GM23338 (cell line): ENCODE results near the gene PHC2. TPM values are rescaled to one million over a fixed set of nuclear protein-coding genes. Genes with fewer than 3 reads are reported as not detected.

Experiments
- ATAC-seq: fragments of 200-7000 bp; cut with Tn5 transposase; 3 replicates; pipeline ENCODE4 v1.9.1; 2020
- DNase-seq: peaks from one replicate; pipeline ENCODE4 v3.0.0-alpha.2; 2015; ENCODE audit warnings: low spot score
- H2AFZ ChIP-seq: fragments of 200-600 bp; sonication (generic); 2 replicates; pipeline ENCODE4 v1.8.0; 2016; ENCODE audit warnings: antibody characterized with exemption, mild to moderate bottlenecking, moderate library complexity
- H3F3A ChIP-seq: fragments of 200-600 bp; sonication (generic); replicated peaks from 2 replicates; pipeline ENCODE4 v1.8.0; 2017; ENCODE audit warnings: antibody characterized with exemption, mixed run types, low read depth
- H3K27ac ChIP-seq: fragments of 200-600 bp; sonication (generic); 2 replicates; pipeline ENCODE4 v1.6.1; 2016; ENCODE audit warnings: low read depth
- H3K27me3 ChIP-seq: fragments of 200-600 bp; sonication (generic); 2 replicates; pipeline ENCODE4 v1.8.0; 2016; ENCODE audit warnings: mild to moderate bottlenecking, mixed run types, moderate library complexity; ENCODE audit not compliant: insufficient read depth
- H3K36me3 ChIP-seq: fragments of 200-600 bp; sonication (generic); 2 replicates; pipeline ENCODE4 v1.8.0; 2016; ENCODE audit warnings: mild to moderate bottlenecking; ENCODE audit not compliant: insufficient read depth
- H3K4me1 ChIP-seq: fragments of 200-600 bp; sonication (generic); 2 replicates; pipeline ENCODE4 v1.8.0; 2016; ENCODE audit warnings: mild to moderate bottlenecking, moderate library complexity; ENCODE audit not compliant: insufficient read depth
- H3K4me2 ChIP-seq: fragments of 200-600 bp; sonication (generic); 2 replicates; pipeline ENCODE4 v1.7.1; 2017; ENCODE audit warnings: mixed run types
- H3K4me3 ChIP-seq: fragments of 200-600 bp; sonication (generic); 2 replicates; pipeline ENCODE4 v1.6.1; 2016; ENCODE audit warnings: mixed run types
- H3K79me2 ChIP-seq: fragments of 200-600 bp; sonication (generic); replicated peaks from 2 replicates; pipeline ENCODE4 v1.8.0; 2017; ENCODE audit warnings: mild to moderate bottlenecking; ENCODE audit not compliant: insufficient read depth
- H3K9me2 ChIP-seq: fragments of 200-600 bp; sonication (generic); 2 replicates; pipeline ENCODE4 v1.8.0; 2017; ENCODE audit not compliant: insufficient read depth
- H4K20me1 ChIP-seq: fragments of 200-600 bp; sonication (generic); replicated peaks from 2 replicates; pipeline ENCODE4 v1.8.0; 2017; ENCODE audit warnings: mild to moderate bottlenecking; ENCODE audit not compliant: insufficient read depth
- H3K27ac Mint-ChIP-seq: 2 replicates; pipeline ENCODE4 v1.8.0; 2020; ENCODE audit warnings: inconsistent platforms, mild to moderate bottlenecking, moderate library complexity, mixed read lengths
- H3K27me3 Mint-ChIP-seq: 3 replicates; pipeline ENCODE4 v1.8.0; 2022; ENCODE audit warnings: low read depth, mild to moderate bottlenecking, moderate library complexity, mixed read lengths, inconsistent platforms; ENCODE audit not compliant: insufficient read depth, poor library complexity
- H3K36me3 Mint-ChIP-seq: 3 replicates; pipeline ENCODE4 v1.8.0; 2021; ENCODE audit warnings: low read depth, mild to moderate bottlenecking, inconsistent platforms, moderate library complexity, mixed read lengths
- H3K4me1 Mint-ChIP-seq: 3 replicates; pipeline ENCODE4 v1.8.0; 2020; ENCODE audit warnings: mild to moderate bottlenecking, inconsistent platforms, mixed read lengths
- H3K4me3 Mint-ChIP-seq: 3 replicates; pipeline ENCODE4 v1.8.0; 2021; ENCODE audit warnings: moderate library complexity, mild to moderate bottlenecking, inconsistent platforms, mixed read lengths
- H3K9me3 Mint-ChIP-seq: 3 replicates; pipeline ENCODE4 v1.8.0; 2020; ENCODE audit warnings: moderate library complexity, mild to moderate bottlenecking, inconsistent platforms, mixed read lengths
- CREB1 ChIP-seq: fragments of 250-450 bp; sonication (Bioruptor Pico); IDR thresholded peaks from 2 replicates; pipeline ENCODE4 v1.5.0; 2020; ENCODE audit warnings: low read depth, mild to moderate bottlenecking, moderate library complexity
- EZH2 ChIP-seq: fragments of 200-600 bp; sonication (generic); IDR thresholded peaks from one replicate; pipeline ENCODE4 v1.8.0; 2017; ENCODE audit warnings: antibody characterized with exemption, mild to moderate bottlenecking, low read depth; ENCODE audit not compliant: unreplicated experiment
- EZH2phosphoT487 ChIP-seq: fragments of 200-600 bp; sonication (generic); IDR thresholded peaks from one replicate; pipeline ENCODE4 v1.8.1; 2018; ENCODE audit warnings: antibody characterized with exemption; ENCODE audit not compliant: unreplicated experiment
- JUNB ChIP-seq: IDR thresholded peaks from one replicate; pipeline ENCODE4 v1.6.1; 2016; ENCODE audit warnings: antibody characterized with exemption; ENCODE audit not compliant: unreplicated experiment
- NANOG ChIP-seq: IDR thresholded peaks from 2 replicates; pipeline ENCODE4 v1.6.1; 2016; ENCODE audit warnings: antibody characterized with exemption, borderline replicate concordance
- STAT1 ChIP-seq: IDR thresholded peaks from one replicate; pipeline ENCODE4 v1.6.1; 2016; ENCODE audit warnings: antibody characterized with exemption; ENCODE audit not compliant: unreplicated experiment
- ZNF114 ChIP-seq: fragments of 250-450 bp; sonication (Bioruptor Pico); IDR thresholded peaks from 2 replicates; pipeline ENCODE4 v1.5.0; 2020; ENCODE audit warnings: mild to moderate bottlenecking, moderate library complexity
- polyA plus RNA-seq: library from polyadenylated mRNA; unstranded; fragments of >200 nt; fragmentation: Nextera tagmentation; extraction: Ambion mirVana; gene quantifications from 2 replicates; pipeline ENCODE4 v1.2.1, GENCODE V29; 2016
- total RNA-seq: library from RNA; depleted of rRNA; stranded (reverse); fragments of >200 nt; shearing (Covaris generic); gene quantifications from 2 replicates; pipeline ENCODE4 v1.2.3, GENCODE V29; 2014
- TF ChIP-seq, protein P1 (sequence below): IDR thresholded peaks from one replicate; pipeline ENCODE4 v1.6.1; 2018; ENCODE audit warnings: antibody characterized with exemption; ENCODE audit not compliant: unreplicated experiment
- TF ChIP-seq, protein P2 (sequence below): IDR thresholded peaks from 2 replicates; pipeline ENCODE4 v1.6.1; 2016; ENCODE audit warnings: antibody characterized with exemption
- TF ChIP-seq, protein P3 (sequence below), 2 experiments: fragments of 200-600 bp in 1 of 2; sonication (generic) in 1 of 2; conservative IDR thresholded peaks; 2 replicates each; pipeline versions ENCODE4 v1.5.1 to v1.6.1; 2016 to 2017; ENCODE audit warnings: antibody characterized with exemption in 2 of 2, low read depth in 2 of 2, mild to moderate bottlenecking in 2 of 2, moderate library complexity in 1 of 2

The PHC2 gene
- total and polyA plus RNA-seq, 2 experiments from 2014 or later, result 1.7 to 7.3 TPM

DNA sequence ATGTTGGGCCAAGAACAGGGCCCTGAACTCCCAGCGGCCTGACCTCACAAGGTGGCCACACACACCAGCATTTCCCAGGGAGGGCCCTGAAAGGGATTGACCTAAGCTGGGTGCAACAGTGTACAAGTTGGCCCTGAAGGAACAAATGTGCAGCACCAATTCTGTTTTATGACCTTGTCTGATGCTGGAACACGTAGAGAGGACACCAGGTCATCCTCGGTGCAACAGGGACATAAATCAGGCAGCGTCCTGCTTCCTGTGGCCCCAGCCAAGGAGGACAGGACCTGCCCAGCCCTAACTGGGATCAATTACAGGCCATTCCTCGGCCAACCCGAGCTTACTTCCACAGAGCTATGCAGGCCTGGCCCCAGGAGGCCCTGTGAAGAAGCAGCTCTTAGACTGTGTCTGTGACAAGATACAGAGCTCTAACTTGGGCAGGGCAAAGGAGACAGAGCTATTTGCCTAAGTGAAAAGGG is 12.8 kb upstream of the PHC2 start (continued):
- TF ChIP-seq, protein P1, sequence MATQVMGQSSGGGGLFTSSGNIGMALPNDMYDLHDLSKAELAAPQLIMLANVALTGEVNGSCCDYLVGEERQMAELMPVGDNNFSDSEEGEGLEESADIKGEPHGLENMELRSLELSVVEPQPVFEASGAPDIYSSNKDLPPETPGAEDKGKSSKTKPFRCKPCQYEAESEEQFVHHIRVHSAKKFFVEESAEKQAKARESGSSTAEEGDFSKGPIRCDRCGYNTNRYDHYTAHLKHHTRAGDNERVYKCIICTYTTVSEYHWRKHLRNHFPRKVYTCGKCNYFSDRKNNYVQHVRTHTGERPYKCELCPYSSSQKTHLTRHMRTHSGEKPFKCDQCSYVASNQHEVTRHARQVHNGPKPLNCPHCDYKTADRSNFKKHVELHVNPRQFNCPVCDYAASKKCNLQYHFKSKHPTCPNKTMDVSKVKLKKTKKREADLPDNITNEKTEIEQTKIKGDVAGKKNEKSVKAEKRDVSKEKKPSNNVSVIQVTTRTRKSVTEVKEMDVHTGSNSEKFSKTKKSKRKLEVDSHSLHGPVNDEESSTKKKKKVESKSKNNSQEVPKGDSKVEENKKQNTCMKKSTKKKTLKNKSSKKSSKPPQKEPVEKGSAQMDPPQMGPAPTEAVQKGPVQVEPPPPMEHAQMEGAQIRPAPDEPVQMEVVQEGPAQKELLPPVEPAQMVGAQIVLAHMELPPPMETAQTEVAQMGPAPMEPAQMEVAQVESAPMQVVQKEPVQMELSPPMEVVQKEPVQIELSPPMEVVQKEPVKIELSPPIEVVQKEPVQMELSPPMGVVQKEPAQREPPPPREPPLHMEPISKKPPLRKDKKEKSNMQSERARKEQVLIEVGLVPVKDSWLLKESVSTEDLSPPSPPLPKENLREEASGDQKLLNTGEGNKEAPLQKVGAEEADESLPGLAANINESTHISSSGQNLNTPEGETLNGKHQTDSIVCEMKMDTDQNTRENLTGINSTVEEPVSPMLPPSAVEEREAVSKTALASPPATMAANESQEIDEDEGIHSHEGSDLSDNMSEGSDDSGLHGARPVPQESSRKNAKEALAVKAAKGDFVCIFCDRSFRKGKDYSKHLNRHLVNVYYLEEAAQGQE, result no peak
- no peak for TF ChIP-seq CREB1 (CRISPR knock-in tag)
- no peak for TF ChIP-seq NANOG

DNA sequence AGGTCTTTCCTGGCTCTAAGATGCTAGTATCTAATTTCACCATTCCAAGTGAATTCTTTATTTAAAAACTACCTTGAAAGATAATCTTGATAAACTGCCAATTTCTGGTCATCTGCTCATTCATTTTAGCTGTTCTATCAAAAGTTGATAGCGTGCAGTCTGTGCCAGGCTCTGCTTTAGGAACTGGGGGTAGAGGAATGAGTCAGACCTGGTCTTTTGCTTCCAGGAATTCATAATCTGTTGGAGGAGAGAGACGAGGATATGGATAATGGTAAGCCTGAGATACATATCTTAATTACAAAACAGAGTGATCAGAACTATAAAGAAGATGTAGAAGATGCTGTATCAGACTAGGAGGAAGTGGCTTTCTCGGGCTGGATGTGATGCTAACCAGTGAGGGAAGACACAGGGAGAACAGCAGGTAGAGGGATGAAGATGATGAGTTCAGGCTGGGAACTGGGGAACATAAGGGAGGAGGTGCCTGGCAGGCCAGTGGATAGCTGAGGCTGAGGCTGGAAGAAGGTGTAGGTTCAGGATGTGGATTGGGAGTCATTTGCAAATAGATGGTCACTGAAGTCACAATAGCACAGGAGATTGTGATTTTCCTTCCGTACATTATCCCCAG is 12.3 kb upstream of the PHC2 start:
- Histone ChIP-seq H3K79me2 (no peaks in the 10 kb centered on the region), H3F3A (no peaks in the 10 kb centered on the region), H3K27ac (no peak overlapping the region), H3K36me3 (no peaks in the 10 kb centered on the region), H3K4me1 (no peaks in the 10 kb centered on the region; the same call in 1 of the 2 replicates), H3K9me2 (0 out of 2 replicates have a peak, but pooled peaks cover 4% of the 10 kb centered on the region), H4K20me1 (no peaks in the 10 kb centered on the region), H2AFZ (no peak overlapping the region), H3K4me3 (no peak overlapping the region), H3K4me2 (no peak overlapping the region), H3K27me3 (no peaks in the 10 kb centered on the region)
- ATAC-seq (no peak; the same call in 2 of the 3 replicates), DNase-seq (no peak)
- Mint-ChIP-seq H3K9me3 (no peaks in the 10 kb centered on the region), H3K27ac (no peak overlapping the region), H3K4me1 (peaks cover 13% of the 10 kb centered on the region), H3K27me3 (peaks cover 14% of the 10 kb centered on the region), H3K36me3 (no peaks in the 10 kb centered on the region), H3K4me3 (no peak overlapping the region)
- TF ChIP-seq EZH2phosphoT487 (no peak), STAT1 (no peak), NANOG (no peak), ZNF114 (CRISPR knock-in tag) (no peak), CREB1 (CRISPR knock-in tag) (no peak), EZH2 (no peak), JUNB (no peak)
- TF ChIP-seq, protein P1, result no peak
- TF ChIP-seq, protein P2, sequence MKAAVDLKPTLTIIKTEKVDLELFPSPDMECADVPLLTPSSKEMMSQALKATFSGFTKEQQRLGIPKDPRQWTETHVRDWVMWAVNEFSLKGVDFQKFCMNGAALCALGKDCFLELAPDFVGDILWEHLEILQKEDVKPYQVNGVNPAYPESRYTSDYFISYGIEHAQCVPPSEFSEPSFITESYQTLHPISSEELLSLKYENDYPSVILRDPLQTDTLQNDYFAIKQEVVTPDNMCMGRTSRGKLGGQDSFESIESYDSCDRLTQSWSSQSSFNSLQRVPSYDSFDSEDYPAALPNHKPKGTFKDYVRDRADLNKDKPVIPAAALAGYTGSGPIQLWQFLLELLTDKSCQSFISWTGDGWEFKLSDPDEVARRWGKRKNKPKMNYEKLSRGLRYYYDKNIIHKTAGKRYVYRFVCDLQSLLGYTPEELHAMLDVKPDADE, result no peak
- TF ChIP-seq, protein P3, sequence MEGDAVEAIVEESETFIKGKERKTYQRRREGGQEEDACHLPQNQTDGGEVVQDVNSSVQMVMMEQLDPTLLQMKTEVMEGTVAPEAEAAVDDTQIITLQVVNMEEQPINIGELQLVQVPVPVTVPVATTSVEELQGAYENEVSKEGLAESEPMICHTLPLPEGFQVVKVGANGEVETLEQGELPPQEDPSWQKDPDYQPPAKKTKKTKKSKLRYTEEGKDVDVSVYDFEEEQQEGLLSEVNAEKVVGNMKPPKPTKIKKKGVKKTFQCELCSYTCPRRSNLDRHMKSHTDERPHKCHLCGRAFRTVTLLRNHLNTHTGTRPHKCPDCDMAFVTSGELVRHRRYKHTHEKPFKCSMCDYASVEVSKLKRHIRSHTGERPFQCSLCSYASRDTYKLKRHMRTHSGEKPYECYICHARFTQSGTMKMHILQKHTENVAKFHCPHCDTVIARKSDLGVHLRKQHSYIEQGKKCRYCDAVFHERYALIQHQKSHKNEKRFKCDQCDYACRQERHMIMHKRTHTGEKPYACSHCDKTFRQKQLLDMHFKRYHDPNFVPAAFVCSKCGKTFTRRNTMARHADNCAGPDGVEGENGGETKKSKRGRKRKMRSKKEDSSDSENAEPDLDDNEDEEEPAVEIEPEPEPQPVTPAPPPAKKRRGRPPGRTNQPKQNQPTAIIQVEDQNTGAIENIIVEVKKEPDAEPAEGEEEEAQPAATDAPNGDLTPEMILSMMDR (conservative IDR thresholded peaks at IDR 0.05; ENCODE audit: low read depth in 2 of 2), result no peak
